Upper lobe of right lung (tissue), 1 donor: ENCODE measurements around the gene MAML3. TPM values are rescaled to one million over a fixed set of nuclear protein-coding genes. Genes with fewer than 3 reads are reported as not detected.

Experiments used
- ATAC-seq: fragments of 200-7000 bp; cut with Tn5 transposase; one replicate; pipeline ENCODE4 v1.9.1; 2020; ENCODE audit warnings: mild to moderate bottlenecking, moderate library complexity
- DNase-seq: peaks from one replicate; pipeline ENCODE4 v3.0.0-alpha.2; 2020
- H3K27ac ChIP-seq: fragments of 200-600 bp; one replicate; pipeline ENCODE4 v1.8.0; 2022
- H3K27me3 ChIP-seq: fragments of 200-600 bp; one replicate; pipeline ENCODE4 v1.8.0; 2022; ENCODE audit warnings: mild to moderate bottlenecking
- H3K36me3 ChIP-seq: fragments of 200-600 bp; one replicate; pipeline ENCODE4 v1.8.0; 2022
- H3K4me1 ChIP-seq: fragments of 200-600 bp; one replicate; pipeline ENCODE4 v1.8.0; 2022
- H3K4me3 ChIP-seq: fragments of 200-600 bp; one replicate; pipeline ENCODE4 v1.8.0; 2022; ENCODE audit warnings: mild to moderate bottlenecking
- H3K9me3 ChIP-seq: fragments of 200-600 bp; one replicate; pipeline ENCODE4 v1.8.0; 2022
- CTCF ChIP-seq: fragments of 200-600 bp; IDR thresholded peaks from one replicate; pipeline ENCODE4 v1.8.0; 2022; ENCODE audit warnings: antibody characterized with exemption
- intact Hi-C: fragments of 100-400 bp; cut with DNase I; formaldehyde crosslinking; loops from one replicate; pipeline ENCODE4 v1.11.0; 2022
- total RNA-seq: library from RNA; stranded (reverse); fragmentation: NEBNext Ultra II Directional; extraction: Animal tissue kit (Norgen Biotek cat#: 25700); gene quantifications from one replicate; pipeline ENCODE4 v1.2.1, GENCODE V29; 2021
- donor health status: DM: no; HTN: yes; CAD: no; lungs with severe emphysema.

Gene MAML3
- total RNA-seq, 1 donor from 2014 or later, result 13.1 TPM

- peaks cover 30% of the 10 kb centered on the region for H3K4me1 ChIP-seq
- no peaks in the 10 kb centered on the region for H3K27me3 ChIP-seq
- H3K27ac ChIP-seq, result no peak overlapping the region
- no peaks in the 10 kb centered on the region for H3K36me3 ChIP-seq
- no peak for TF ChIP-seq CTCF
- DNase-seq (no peak), ATAC-seq (no peak)
- intact Hi-C loops, result no loop called here
- H3K4me3 ChIP-seq, result no peak overlapping the region
- no peaks in the 10 kb centered on the region for H3K9me3 ChIP-seq
Measured at GRCh38 chr4:139912445-139912844, 241.5 kb downstream of the MAML3 start.

GRCh38 chr4:139910106-139910505 is 243.9 kb downstream of the MAML3 start:
- Histone ChIP-seq H3K27me3 (no peaks in the 10 kb centered on the region), H3K9me3 (no peaks in the 10 kb centered on the region), H3K27ac (no peak overlapping the region), H3K4me3 (no peak overlapping the region), H3K4me1 (peaks cover 33% of the 10 kb centered on the region), H3K36me3 (no peaks in the 10 kb centered on the region)
- intact Hi-C loops, result no loop called here
- DNase-seq (no peak), ATAC-seq (no peak)
- TF ChIP-seq CTCF, result no peak

- Histone ChIP-seq H3K4me3 (no peak overlapping the region), H3K27me3 (no peaks in the 10 kb centered on the region), H3K4me1 (peaks cover 21% of the 10 kb centered on the region), H3K9me3 (no peaks in the 10 kb centered on the region), H3K36me3 (no peaks in the 10 kb centered on the region), H3K27ac (no peak overlapping the region)
- DNase-seq, result no peak
- ATAC-seq, result no peak
- no peak for TF ChIP-seq CTCF
- intact Hi-C loops, result no loop called here
Measured at GRCh38 chr4:139908636-139909437, 245.1 kb downstream of the MAML3 start.

GRCh38 chr4:139907001-139907809 is 246.8 kb downstream of the MAML3 start:
- TF ChIP-seq CTCF, result no peak
- ATAC-seq (no peak), DNase-seq (no peak)
- Histone ChIP-seq H3K4me3 (no peak overlapping the region), H3K36me3 (no peaks in the 10 kb centered on the region), H3K9me3 (no peaks in the 10 kb centered on the region), H3K27me3 (no peaks in the 10 kb centered on the region), H3K27ac (no peak overlapping the region), H3K4me1 (peaks cover 8% of the 10 kb centered on the region)
- intact Hi-C loops, result no loop called here

- Histone ChIP-seq H3K27me3 (no peaks in the 10 kb centered on the region), H3K4me3 (no peak overlapping the region), H3K9me3 (no peaks in the 10 kb centered on the region), H3K4me1 (peaks cover 23% of the 10 kb centered on the region), H3K36me3 (no peaks in the 10 kb centered on the region), H3K27ac (no peak overlapping the region)
- TF ChIP-seq CTCF, result no peak
- DNase-seq (no peak), ATAC-seq (no peak)
- intact Hi-C loops, result no loop called here
Measured at GRCh38 chr4:139905489-139905888, 248.5 kb downstream of the MAML3 start.
